GM19193 (cell line): Measurements from ENCODE around the gene UBD.

ENCODE experiments used
- POLR2A ChIP-seq: IDR thresholded peaks from 4 replicates; pipeline ENCODE4 v1.6.1; 2011; ENCODE audit not compliant: insufficient read depth, insufficient read length; ENCODE audit errors: extremely low read depth

UBD gene

DNA sequence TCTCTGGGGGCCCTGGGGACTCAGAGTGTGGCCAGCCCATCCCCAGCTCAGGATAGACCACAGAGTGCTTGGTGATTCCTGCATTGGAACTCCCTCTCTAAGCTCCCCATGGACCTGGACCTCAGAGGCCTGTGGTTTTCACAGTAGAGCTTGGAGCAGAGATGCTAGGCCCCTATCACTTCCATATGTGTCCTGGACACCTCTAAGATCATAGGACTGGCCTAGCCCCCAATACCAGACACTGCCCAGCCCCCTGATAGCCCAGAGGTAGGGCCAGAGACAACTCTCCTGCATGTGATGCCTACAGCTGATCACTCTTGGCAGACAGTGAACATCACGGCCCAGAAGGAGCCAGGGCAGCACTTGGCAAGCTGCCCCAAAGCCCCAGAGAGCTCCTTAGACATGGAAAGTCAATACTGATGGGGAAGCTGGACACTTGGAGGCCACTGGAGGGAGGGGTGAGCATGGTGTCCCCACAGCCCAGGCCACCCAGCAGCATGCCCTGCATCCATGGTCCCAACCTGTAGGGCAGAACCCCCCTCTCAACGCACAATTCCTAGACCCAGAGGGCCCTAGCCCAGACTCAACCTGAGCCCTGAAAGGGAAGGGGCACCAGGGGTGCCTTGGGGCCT is 27.1 kb downstream of the UBD start:
- no peak for TF ChIP-seq POLR2A

DNA sequence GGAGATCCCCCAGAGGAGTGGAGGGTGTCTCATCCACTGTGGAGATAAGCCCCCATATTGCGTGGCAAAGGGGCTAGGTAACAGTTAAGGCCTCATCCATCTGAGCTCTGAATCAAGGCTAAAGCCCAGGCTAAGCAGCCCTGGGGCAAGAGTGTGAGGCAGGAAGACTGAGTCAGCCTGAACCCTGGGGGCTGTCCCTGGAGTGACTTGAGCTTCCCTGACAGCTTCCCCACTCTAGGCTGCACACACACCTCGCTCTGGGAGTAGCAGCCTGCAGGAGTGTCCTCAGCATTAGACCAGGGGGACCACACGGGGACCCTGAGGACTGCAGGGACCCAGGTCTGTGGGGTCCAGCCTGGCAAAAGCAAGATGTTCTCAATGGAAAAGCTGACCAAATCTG is 27.9 kb downstream of the UBD start:
- no peak for TF ChIP-seq POLR2A

DNA sequence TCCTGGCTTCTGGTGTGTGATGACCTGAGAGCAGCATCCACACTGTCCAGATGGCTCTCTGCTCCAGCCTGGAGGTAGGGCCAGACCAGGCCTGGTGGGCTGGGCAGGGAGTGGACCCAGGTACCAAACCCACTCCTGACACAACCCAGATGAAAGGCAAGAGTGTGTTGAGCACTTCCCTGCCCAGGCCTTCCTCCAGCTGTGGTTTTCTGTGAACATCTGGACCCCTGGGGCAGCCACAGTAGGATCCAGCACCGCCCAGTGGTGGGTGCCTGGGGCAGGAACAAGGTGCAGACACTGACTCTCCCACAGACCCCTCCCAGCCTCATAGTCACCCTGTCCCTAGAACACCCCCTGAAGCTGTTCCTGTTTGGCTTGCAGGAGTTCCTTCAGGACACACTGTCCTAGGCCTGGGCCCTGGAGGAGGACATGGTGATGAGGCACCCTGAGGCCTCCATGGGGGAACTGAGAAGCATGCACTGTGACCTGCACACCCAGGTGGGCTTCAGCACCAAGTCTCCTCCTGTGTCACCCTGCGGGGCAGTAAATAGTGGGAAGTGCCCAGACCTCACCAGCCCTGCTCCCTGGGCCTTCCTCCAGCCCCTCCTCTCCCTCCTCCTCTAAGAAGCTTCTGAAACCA is 28.7 kb downstream of the UBD start:
- no peak for TF ChIP-seq POLR2A

DNA sequence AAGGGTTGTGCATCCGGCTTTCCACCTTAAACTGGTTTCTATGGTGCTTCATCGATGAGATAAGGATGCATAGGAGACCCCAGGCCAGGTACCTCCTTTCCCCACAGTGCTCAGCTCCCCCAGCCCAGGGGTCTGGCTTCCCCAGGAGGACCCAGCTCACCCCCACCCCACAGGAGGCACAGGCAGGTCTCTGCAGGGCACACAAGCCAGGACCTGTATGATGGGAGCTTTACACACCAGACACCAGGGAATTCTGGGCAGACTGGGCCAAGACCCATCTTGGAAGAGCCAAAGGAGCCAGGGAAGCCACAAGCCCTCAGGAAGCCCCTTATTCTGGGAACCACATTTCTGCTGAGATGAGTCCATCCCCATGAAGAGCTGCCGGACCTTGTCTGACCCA is 29.6 kb downstream of the UBD start:
- TF ChIP-seq POLR2A = no peak

DNA sequence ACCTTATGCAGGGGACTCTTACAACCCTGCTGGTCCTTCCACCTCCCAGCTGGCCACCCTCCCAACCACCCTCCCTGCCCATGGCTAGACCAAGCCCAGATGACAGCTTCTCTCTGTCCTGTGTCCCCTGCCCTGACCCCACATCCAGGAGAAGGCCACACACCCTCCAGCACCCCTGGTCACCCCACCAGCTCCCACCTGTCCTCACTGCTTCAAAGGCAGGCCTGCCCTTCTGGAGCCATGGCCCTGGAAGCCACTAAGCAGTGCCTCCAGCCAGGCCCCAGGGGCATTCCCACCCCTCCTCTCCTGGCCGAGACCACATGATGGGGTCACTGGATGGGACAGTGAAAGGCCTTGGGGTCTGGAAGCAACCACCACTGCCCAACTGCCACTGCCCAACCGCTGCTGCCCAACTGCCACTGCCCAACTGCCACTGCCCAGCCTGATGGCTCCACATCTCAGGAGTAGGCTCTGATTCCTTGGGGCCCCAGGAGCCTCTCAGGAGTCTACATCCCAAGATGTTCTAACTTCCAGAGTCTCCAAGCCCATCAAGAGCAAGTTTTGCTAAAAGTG is 30.5 kb downstream of the UBD start:
- TF ChIP-seq POLR2A = no peak

DNA sequence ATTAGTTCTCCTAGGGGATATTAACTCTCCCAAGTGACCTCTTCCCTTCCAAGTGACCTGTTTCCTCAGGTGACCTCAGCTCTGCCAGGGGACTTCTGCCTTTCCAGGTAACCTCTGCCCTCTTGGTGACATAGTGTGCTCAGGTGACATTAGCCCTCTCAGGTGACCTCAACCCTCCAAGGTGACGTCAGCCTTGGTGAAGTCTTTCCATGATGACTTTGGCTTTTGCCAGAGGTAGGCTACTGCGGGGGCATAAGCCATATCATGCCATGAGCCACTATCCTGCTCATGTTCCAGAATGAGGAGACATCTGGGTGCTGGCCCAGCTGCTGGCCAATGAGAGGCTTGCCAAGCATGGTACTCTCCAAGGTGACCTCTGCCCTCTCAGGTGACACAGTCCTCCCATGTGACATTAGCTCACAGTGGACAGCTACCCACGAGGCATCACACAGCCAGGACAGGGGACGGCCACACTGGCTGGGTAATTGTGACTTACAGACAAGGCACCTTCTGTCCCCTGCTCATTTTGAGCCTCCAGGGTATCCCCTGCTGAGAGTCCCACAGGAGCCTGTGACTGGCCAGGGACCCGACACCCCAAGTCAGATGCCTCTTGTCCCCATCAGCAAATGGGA is 31.1 kb downstream of the UBD start:
- TF ChIP-seq POLR2A = no peak

DNA sequence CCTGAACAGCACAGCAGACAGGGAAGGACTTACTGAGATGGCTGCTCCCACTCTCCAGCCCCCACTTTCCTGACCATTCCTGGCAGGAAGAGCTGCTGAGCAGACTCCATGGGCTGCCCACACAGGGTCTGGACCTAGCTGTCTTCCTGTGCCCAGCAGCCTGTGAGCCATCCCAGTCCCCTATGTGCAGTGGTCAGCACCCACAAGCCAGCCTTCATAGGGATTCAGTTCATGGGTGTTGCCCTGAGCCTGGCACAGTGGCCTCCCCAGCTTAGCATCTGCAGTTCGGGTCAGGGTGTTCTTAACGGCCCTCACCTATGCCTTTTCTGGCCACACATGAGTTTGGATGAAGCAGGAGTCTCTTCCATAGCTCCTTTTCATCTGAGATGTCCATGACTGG is 32.0 kb downstream of the UBD start:
- no peak for TF ChIP-seq POLR2A

DNA sequence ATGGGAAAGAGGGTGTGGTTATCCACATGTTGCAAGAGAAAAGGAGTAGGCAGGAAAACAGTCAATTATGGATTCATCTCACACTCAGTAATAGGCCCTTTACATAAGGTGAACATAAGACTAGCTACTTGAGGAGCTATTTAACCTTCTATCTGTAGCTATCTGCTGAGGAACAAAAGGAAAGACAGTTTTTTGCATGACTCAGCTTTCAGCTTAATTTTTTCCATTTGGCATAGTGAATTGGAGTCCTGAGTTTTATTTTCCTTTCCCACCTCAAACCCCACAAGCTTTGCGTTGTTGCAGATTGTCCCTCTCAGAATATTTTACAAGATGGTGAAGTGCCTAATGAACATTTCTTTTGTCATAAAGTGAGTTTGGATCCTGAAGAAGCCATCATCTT is 32.4 kb downstream of the UBD start:
- no peak for TF ChIP-seq POLR2A

DNA sequence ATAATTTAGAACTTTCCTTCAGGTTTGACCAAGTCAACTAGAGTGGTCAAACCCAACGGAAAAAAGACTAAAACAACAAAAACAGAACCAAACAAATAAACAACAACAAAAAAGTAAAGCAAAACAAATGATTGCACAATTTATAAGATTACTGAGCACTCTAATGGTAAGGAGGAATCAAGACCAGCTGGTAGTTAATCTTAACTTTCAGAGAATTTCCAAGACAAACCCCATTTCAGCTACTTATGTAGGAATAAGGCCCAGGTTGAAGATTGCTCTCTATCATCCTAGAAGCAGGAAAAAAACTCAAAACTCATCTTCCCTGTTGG is 34.3 kb downstream of the UBD start:
- no peak for TF ChIP-seq POLR2A

DNA sequence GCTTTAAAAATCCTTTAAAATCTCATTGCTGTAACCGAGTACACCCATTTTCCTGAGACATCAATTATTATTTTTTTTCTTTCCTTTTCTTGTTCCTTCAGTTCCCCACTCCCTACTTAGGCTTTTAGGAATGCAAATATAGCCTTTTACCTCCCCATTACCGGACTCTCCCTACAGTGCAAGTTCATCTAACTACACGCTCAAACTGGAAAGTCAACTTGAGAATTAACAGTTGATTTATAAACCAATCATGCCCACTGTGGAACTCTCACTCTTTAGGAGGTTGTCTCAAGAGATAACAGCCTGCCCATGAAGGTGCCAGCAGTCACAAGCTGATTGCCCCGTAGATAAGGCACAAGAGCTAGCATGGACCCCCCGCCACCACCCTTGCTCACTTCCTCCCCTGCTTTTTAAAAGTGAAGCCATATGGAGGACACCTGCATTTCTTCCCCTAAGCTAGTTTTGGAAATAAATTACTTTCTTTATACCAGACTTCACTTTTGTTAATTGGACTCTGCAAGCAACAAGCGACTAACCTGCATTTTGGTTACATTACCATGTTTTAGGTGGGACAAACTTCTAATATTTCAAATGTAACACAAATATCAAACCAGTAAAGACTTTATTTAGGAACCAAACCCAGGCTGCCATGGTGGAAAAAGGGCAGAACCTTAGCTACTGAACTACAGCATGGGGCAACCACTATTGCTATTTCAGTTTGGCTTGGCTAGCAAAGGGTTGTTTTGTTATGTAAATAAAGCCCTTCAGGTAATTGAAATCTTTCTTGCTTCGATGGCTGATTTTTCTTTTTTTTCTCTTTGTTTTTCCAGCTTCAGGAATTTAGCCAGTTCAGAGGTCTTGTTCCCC is 34.9 kb downstream of the UBD start:
- TF ChIP-seq POLR2A = no peak

DNA sequence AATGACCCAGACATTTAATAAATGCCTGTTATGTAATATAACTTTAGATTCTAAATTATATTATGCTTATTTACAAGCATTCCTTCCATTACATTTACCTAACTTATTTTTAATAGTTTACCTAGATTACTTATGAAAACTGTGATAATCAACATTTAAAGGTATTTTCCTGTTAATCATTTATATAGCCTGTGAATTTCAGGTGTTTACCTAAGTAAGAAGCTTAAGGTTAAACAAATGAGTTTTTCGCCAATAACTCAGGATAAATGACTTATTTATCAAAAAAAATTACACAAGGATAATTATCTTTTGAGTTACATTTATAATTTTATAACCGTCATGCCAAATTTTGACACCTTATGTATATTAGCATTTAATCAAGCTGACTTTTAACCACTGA is 35.5 kb downstream of the UBD start:
- TF ChIP-seq POLR2A = no peak

DNA sequence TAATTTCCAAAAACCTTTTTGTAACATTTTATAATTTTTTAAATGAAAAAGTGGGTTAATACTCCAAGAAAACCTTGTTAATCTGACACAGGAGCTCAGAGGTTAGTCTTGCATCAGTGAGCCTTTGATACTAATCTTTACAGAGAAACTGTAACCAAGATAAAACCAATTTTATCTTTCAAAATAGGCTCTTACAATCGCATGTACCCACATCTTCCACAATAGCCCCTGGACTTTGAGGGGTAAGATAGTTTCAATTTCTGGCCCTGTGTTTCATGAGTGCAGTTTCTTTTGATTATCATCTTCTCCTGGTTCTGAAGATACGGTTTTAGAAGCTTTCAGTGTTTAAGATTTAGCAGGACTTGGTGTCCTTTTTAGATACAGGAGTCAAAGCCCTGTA is 37.3 kb downstream of the UBD start:
- TF ChIP-seq POLR2A = no peak

DNA sequence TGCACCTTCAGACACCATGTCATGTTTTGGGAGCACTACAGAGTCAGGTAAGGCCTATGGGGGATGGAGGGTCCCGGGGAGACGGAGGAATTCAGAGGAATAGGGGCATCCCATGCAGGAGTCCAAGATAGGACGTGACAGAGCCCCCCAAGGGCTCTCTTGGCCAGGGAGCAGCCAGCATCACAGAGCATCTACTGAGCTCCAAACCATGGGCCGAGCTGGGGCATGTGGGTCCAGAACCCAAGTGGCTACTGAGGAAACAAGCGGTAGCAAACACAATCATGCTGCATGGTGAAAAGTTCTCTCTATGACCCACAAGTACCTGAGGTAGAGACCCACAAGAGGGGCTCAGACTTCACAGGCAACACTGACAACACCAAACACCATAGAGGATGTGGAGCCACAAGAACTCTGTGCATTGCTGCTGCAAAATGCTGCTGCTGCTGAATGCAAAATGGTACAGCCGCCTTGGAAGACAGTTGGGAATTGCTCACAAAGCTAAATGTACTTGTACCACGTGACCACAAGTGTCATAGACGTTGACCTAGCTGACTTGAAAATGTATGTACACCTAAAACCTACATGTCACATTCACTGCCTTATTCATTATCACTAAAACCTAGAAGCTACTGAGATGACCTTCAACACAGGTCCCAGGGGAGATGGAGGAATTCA is 38.4 kb downstream of the UBD start:
- TF ChIP-seq POLR2A = no peak

DNA sequence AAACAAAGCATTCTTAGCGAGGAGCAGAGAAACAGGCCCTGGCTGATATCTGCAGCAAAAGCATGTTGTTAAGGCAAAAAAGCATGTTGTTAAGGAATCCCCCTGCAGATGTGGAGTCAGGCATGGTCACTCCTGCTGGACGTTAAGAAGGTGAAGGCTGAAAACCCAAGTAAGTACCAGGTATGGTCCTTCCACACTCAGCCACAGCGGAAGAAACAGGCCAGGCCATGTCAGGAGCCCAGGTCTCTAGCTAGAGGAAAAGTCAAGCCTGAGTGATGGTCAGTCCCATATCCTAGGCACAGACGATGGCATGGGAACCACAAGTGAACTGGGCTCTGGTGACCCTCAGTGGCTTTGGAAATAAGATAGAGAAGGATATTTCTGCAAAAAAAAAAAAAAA is 39.3 kb downstream of the UBD start:
- no peak for TF ChIP-seq POLR2A
